Activated CD8-positive, alpha-beta T cell treated with anti-CD3 and anti-CD28 coated beads for 36 hours (primary cell): Measurements from ENCODE around the gene ABCC3. TPM values are rescaled to one million over a fixed set of nuclear protein-coding genes. Genes with fewer than 3 reads are reported as not detected.

Experiments
- ATAC-seq: fragments of 200-7000 bp; cut with Tn5 transposase; one replicate; pipeline ENCODE4 v1.10.0; 2021; ENCODE audit warnings: mild to moderate bottlenecking, moderate library complexity
- CTCF ChIA-PET: fragments of 350-600 bp; sonication (Branson Sonifier 250); formaldehyde crosslinking; loops from one replicate; lab custom pipeline; 2021; ENCODE audit warnings: antibody characterized with exemption; lab: Charles Lee
- POLR2A ChIA-PET: fragments of 350-600 bp; sonication (Branson Sonifier 250); formaldehyde crosslinking; loops from one replicate; lab custom pipeline; 2021; ENCODE audit warnings: antibody characterized with exemption; lab: Charles Lee
- DNase-seq: peaks from one replicate; pipeline ENCODE4 v3.0.0-alpha.2; 2020
- H3K27ac Mint-ChIP-seq: one replicate; pipeline ENCODE4 v1.8.0; 2021; ENCODE audit warnings: mild to moderate bottlenecking, mixed read lengths
- H3K27me3 Mint-ChIP-seq: one replicate; pipeline ENCODE4 v1.8.0; 2021; ENCODE audit warnings: mixed read lengths
- H3K36me3 Mint-ChIP-seq: one replicate; pipeline ENCODE4 v1.8.0; 2021; ENCODE audit warnings: low read depth, mixed read lengths
- H3K4me1 Mint-ChIP-seq: one replicate; pipeline ENCODE4 v1.8.0; 2021; ENCODE audit warnings: low read depth, mixed read lengths
- H3K4me3 Mint-ChIP-seq: one replicate; pipeline ENCODE4 v1.8.0; 2021; ENCODE audit warnings: mild to moderate bottlenecking, moderate library complexity, mixed read lengths
- H3K9me3 Mint-ChIP-seq: one replicate; pipeline ENCODE4 v1.8.0; 2021; ENCODE audit warnings: mixed read lengths
- CTCF ChIP-seq: fragments of 200-600 bp; IDR thresholded peaks from one replicate; pipeline ENCODE4 v1.8.0; 2022; ENCODE audit warnings: antibody characterized with exemption, mild to moderate bottlenecking
- intact Hi-C: fragments of 100-400 bp; cut with micrococcal nuclease; formaldehyde crosslinking; loops from one replicate; pipeline ENCODE4 v1.10.0; 2022
- total RNA-seq, 2 experiments: library from RNA; stranded (reverse); gene quantifications; one replicate each; pipeline ENCODE4 v1.2.3, GENCODE V29; 2021

Gene ABCC3
- total RNA-seq, 2 experiments from 2014 or later = not detected

DNA sequence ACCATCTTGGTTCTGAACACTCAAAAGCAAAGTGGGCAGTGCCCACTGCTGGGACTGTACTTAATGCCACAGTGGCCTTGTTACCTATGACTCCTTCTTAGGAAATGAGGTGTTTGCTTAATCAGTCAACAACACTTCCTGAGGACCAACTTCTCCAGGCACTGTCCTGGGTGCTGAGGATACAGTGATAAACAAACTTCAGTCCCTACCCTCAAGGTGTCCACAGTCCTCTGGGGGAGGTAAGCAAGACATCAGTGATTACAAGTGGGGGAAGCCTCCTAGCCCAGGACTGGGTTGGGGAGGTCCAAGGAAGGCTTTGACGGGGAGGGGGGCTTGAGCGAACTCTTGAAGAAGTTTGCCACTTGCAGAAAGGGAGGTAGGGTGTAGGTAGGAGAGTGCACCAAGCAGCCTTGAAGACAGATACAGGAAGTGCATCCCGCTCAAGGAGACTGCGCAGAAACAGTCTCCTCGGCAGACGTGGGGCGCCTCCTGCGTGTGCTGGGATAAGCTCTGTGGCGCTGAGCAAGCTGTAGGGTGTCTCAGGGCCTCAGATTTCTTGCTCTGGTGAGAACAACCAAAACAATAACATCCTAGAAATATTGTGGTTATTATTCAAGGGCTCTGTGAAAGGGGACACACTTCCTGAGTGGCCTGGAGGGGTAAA, 2.6 kb upstream of the ABCC3 start:
- DNase-seq = no peak
- Mint-ChIP-seq H3K27me3 (peaks cover 58% of the 10 kb centered on the region), H3K36me3 (no peaks in the 10 kb centered on the region), H3K4me3 (no peak overlapping the region), H3K9me3 (no peaks in the 10 kb centered on the region), H3K4me1 (peaks cover 2% of the 10 kb centered on the region), H3K27ac (no peak overlapping the region)
- POLR2A ChIA-PET = no interaction called here
- no peak for ATAC-seq
- no peak for TF ChIP-seq CTCF
- CTCF ChIA-PET = interaction anchor here (2.0 to 7.4 kb wide), 3 partner anchors 64 to 147 kb away, joined by 6 to 57 read pairs (median 34); no protein-coding TSS in a partner anchor
- intact Hi-C loops = no loop called here

DNA sequence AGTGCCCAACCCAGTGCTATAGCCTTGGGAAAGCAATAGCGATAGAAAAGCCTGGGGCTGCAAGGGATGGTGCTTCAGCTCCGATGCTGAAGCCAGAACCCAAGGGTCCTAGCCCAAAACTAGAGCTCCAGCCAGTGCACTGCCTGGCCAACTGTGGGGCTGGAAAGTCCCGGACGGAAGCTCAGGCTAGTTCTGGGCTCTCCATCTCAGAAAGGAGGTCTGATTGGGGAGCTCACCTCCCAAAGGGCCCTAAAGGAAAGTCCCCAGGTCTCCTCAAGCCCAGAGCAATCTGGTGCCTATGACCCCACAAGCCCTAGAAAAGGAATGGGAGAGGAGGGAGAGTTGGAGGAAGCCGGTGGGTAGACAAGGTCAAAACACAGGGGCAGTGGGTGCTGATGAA, 2.0 kb upstream of the ABCC3 start:
- ATAC-seq = no peak
- TF ChIP-seq CTCF = no peak

GRCh38 chr17:50633683-50634082, 998 bp upstream of the ABCC3 start:
- Mint-ChIP-seq H3K27me3 (peaks cover 57% of the 10 kb centered on the region), H3K36me3 (no peaks in the 10 kb centered on the region), H3K4me3 (no peak overlapping the region), H3K4me1 (no peaks in the 10 kb centered on the region), H3K9me3 (no peaks in the 10 kb centered on the region), H3K27ac (no peak overlapping the region)
- DNase-seq = no peak
- no peak for TF ChIP-seq CTCF
- CTCF ChIA-PET = no interaction called here
- POLR2A ChIA-PET = no interaction called here
- intact Hi-C loops = no loop called here
- no peak for ATAC-seq

More for the DNA sequence above, 2.0 kb upstream of the ABCC3 start:
- Mint-ChIP-seq H3K4me3 (no peak overlapping the region), H3K36me3 (no peaks in the 10 kb centered on the region), H3K9me3 (no peaks in the 10 kb centered on the region), H3K4me1 (peaks cover 2% of the 10 kb centered on the region), H3K27me3 (peaks cover 58% of the 10 kb centered on the region), H3K27ac (no peak overlapping the region)
- CTCF ChIA-PET = interaction anchor here (0.6 to 0.8 kb wide), 3 partner anchors 65 to 150 kb away, joined by 3 read pairs; no protein-coding TSS in a partner anchor
- intact Hi-C loops = no loop called here
- POLR2A ChIA-PET = no interaction called here
- DNase-seq = no peak

DNA sequence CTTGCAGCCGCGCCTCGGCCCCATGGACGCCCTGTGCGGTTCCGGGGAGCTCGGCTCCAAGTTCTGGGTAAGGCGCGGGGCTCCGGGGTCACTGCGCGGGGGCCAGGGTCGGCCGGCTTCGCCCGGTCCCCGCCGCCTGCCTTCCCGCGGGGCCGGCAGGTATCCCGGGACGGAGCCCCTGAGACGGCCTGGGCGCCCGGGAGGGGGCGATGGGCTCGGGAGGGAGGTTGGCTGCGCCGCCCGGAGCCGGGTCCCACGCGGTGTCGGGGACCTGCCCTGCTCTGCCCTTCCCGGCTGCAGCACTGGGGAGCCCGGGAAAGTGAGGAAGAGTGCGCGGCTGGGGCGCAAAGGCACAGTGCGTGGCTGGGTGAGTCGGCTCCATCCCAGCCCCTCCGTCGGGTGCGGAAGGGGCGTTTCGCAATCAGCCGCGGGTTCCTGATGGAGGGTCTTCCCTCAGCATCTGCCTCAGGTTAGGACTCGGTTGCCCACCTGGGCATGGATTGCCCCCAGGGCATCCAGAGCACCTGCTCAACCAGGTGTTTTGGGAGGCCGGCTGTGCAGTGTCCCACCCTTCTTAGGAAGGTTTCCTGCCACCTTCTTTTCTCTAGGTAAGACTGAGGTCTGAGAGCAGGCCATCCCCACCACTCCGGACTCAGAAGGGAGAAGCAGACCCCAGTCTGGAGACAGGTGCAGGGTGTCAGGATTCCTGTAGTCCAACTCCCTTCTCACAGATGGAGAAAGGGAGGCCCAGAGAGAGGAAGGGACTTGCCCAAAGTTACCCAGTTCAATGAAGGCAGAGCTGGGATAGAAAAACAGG, 442 bp downstream of the ABCC3 start:
- Mint-ChIP-seq H3K4me1 (no peaks in the 10 kb centered on the region), H3K27ac (no peak overlapping the region), H3K9me3 (no peaks in the 10 kb centered on the region), H3K4me3 (no peak overlapping the region), H3K27me3 (peaks cover 48% of the 10 kb centered on the region), H3K36me3 (no peaks in the 10 kb centered on the region)
- ChIA-PET CTCF (interaction anchor here (0.7 to 7.2 kb wide), 5 partner anchors 7 to 70 kb away, joined by 3 to 67 read pairs (median 3); no protein-coding TSS in a partner anchor), POLR2A (no interaction called here)
- TF ChIP-seq CTCF = no peak
- ATAC-seq (peak; percentile 7), DNase-seq (no peak)
- intact Hi-C loops = no loop called here

- Mint-ChIP-seq H3K4me3 (no peak overlapping the region), H3K4me1 (no peaks in the 10 kb centered on the region), H3K9me3 (no peaks in the 10 kb centered on the region), H3K36me3 (no peaks in the 10 kb centered on the region), H3K27ac (no peak overlapping the region), H3K27me3 (peaks cover 45% of the 10 kb centered on the region)
- ChIA-PET POLR2A (interaction anchor here (0.7 kb wide), 1 partner anchor 49 kb away, joined by 3 read pairs; no protein-coding TSS in a partner anchor), CTCF (interaction anchor here (0.7 to 7.2 kb wide), 5 partner anchors 8 to 69 kb away, joined by 3 to 67 read pairs (median 3); no protein-coding TSS in a partner anchor)
- ATAC-seq (no peak), DNase-seq (no peak)
- intact Hi-C loops = no loop called here
- TF ChIP-seq CTCF = no peak
Measured at GRCh38 chr17:50635732-50635981, 976 bp downstream of the ABCC3 start.
